ENCODE results near the gene SCUBE1.

DNA sequence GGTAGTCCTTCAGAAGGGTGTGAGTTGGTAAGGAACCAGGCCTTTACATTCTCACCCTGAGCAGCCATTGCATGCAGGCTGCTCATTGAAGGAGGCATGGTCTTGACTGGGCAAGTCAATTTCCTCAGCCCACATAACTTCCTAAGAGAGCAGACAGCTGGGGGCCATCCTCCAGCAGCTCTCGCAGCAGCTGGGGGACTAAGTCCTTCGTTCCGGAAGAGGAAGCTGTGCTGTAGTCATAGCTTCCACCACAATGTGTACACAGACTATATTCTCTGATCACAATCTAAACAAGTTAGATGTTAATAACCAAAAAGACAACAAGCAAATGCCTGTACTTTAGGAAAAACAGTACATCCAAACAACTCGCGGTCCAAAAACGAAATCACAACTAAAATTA is 38.5 kb upstream of the SCUBE1 start:
- no peak for TF ChIP-seq GATA3 (IDR thresholded peaks at IDR 0.05; ENCODE audit: low read depth, low read length)
- TF ChIP-seq GATA2 (IDR thresholded peaks at IDR 0.05; ENCODE audit: low read depth, low read length): no peak
